ENCODE measurements around the gene SUMF1.

Gene SUMF1

DNA sequence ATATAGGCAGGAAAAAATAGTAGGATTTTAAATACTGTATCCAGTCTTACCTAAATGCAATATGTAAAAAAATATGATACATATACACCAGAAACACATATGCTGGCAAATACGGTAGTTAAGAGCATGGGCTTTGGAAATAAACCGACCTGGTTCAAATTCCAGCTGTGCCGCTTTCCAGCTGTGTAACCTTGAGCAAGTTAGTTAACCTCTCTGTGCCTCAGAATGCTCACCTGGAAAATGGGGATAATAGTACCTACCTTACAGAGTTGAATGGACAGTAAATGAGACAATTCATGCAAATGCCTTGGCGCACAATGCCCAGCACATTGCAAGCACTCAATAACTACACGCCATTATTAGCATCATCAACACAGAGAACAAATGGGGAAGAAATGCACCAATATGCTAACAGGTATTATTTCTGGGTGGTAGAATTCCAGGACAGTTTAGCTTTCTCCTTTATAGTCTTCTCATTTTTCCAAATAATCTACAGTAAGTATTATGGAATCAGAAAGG is 50.6 kb downstream of the SUMF1 start:
- H3K4me3 ChIP-seq (ENCODE audit: low read depth, low read length): no peak overlapping the region
- TF ChIP-seq, protein P1, sequence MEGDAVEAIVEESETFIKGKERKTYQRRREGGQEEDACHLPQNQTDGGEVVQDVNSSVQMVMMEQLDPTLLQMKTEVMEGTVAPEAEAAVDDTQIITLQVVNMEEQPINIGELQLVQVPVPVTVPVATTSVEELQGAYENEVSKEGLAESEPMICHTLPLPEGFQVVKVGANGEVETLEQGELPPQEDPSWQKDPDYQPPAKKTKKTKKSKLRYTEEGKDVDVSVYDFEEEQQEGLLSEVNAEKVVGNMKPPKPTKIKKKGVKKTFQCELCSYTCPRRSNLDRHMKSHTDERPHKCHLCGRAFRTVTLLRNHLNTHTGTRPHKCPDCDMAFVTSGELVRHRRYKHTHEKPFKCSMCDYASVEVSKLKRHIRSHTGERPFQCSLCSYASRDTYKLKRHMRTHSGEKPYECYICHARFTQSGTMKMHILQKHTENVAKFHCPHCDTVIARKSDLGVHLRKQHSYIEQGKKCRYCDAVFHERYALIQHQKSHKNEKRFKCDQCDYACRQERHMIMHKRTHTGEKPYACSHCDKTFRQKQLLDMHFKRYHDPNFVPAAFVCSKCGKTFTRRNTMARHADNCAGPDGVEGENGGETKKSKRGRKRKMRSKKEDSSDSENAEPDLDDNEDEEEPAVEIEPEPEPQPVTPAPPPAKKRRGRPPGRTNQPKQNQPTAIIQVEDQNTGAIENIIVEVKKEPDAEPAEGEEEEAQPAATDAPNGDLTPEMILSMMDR (IDR thresholded peaks at IDR 0.05; ENCODE audit: borderline replicate concordance, insufficient read depth, low read depth, low read length): no peak

DNA sequence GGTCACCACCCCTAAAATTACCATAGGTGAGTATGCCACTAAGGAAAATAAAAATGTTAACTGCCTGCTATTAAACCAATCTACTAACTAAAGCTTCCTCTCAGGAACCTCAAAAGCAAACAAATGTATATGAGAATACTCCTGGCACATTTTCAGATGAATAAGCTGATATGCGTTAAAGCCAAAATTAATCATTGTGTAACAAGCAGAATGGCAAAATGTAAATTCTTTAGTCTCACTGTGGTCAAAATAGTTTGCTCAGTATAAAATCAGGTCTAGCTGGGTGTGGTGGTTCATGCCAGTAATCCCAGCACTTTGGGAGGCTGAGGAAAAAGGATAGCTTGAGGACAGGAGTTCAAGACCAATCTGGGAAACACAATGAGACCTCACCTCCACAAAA is 53.6 kb downstream of the SUMF1 start:
- TF ChIP-seq, protein P1 (IDR thresholded peaks at IDR 0.05; ENCODE audit: borderline replicate concordance, insufficient read depth, low read depth, low read length): no peak
- H3K4me3 ChIP-seq (ENCODE audit: low read depth, low read length): no peak overlapping the region

DNA sequence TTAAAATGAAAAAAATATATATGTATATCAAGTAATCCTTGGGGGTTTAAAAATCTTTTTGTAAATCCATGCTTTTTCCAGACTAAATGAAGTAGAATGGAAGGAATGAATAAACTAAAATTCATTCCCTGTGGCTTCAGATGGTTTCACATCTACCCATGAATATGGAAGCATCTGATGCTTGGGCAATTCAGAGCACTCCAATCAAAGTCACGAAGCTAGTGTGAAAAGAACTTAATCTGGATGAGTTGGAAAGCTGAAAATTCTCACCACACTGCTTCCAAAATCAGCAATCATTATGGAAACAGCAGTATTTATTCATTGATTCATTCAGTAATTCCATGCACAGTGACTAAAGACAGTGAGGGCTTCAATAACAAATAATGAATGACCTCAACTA is 55.2 kb downstream of the SUMF1 start:
- TF ChIP-seq, protein P1 (IDR thresholded peaks at IDR 0.05; ENCODE audit: borderline replicate concordance, insufficient read depth, low read depth, low read length): no peak
- no peak overlapping the region for H3K4me3 ChIP-seq (ENCODE audit: low read depth, low read length)

DNA sequence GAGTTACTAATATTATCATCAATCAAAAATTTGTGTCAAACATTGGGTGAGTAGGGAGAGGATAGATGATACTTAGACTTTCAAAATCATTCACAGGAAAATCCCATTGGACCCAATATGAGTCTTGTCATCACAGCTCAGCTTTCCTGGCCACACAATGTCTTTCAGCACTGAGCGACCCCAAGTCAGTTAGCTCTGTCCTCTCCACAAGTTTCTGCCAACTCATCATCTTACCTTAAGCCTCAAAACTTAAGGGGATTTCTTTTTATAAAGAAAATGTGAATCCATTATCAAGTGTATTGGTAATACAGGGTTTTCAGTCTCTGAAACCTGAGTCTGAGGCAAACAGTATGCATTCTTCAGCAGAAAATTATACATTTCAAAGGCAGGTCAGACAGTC is 55.8 kb downstream of the SUMF1 start:
- H3K4me3 ChIP-seq (ENCODE audit: low read depth, low read length): no peak overlapping the region
- TF ChIP-seq, protein P1 (IDR thresholded peaks at IDR 0.05; ENCODE audit: borderline replicate concordance, insufficient read depth, low read depth, low read length): no peak

DNA sequence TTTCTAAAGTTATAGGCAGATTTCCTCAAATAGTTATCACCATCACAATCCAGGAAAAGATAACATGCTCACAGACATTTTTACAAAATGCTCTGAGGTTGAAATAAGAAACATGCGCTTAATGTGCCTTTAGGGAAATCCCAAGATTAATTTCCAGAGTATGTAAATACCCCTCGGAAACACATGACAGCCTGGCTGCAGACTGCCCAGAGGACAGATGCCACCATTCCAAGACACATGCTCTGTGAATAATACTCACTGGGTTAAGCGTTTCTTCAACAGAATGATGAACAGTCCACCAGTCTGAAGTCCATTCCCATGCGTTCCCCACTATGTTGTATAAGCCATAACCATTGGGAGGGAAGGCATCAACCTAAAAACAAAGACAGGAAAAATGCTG is 56.5 kb downstream of the SUMF1 start:
- H3K4me3 ChIP-seq (ENCODE audit: low read depth, low read length): no peak overlapping the region
- TF ChIP-seq, protein P1 (IDR thresholded peaks at IDR 0.05; ENCODE audit: borderline replicate concordance, insufficient read depth, low read depth, low read length): no peak

DNA sequence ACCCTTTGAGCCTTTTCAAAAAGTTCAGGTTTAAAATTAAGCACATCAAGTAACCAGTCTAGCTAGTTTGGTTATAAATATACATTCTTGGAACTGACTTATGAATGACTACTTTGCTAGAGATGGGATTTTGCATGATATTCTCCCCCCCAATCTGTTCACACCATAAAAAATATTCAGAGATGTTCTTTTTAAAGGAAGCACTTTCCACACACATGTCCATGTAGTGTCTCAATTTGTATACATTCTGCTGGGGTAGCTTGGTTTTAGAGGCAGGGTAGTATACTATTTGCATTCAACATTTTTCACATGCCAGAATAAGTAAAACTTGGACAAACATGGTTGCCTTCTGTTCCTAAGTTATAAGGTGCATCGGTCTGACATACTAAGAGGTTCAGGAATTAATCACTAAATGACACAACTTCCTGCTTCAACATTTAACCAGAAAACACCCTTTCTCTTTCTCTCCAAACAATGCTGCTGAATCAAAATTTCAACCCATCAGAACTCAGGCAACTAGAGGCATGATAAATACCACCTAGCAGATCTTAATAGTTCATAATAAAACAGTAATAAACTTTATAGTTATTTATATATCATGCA is 57.0 kb downstream of the SUMF1 start:
- TF ChIP-seq, protein P1 (IDR thresholded peaks at IDR 0.05; ENCODE audit: borderline replicate concordance, insufficient read depth, low read depth, low read length): no peak
- no peak overlapping the region for H3K4me3 ChIP-seq (ENCODE audit: low read depth, low read length)

DNA sequence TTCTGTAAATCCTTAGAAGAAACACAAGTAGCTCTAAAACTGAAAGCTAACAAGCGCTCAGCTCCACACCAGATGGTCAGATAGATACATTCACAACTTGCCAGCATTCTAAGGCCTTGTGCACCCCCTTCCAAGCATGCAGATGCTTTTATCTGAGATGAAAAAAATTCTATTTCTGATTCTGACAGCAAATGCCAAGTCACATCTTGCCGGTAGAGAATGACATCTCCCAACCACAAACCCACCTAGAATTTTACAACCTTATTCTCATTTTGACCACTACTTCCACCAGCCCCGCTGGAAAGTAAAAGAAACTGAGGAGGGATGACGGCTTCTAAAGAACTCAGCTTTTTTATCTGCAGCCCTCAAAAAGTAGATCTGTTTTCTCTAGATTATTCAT is 57.7 kb downstream of the SUMF1 start:
- TF ChIP-seq, protein P1 (IDR thresholded peaks at IDR 0.05; ENCODE audit: borderline replicate concordance, insufficient read depth, low read depth, low read length): no peak
- H3K4me3 ChIP-seq (ENCODE audit: low read depth, low read length): no peak overlapping the region
